ENCODE measurements around the gene DDX47. TPM values are rescaled to one million over a fixed set of nuclear protein-coding genes. Genes with fewer than 3 reads are reported as not detected.
A peak's percentile ranks its signal among the peaks of the same experiment; 100 is the strongest.
"Not testable (repeated sequence)": the region's sequence is repeated elsewhere in the genome, so short reads cannot be mapped to it uniquely, and the experiment has no call there.

Gene DDX47
- total RNA-seq, 1 donor from 2014 or later = 42.0 TPM

- Histone ChIP-seq H3K27ac (no peak overlapping the region), H3K9me3 (no peaks in the 10 kb centered on the region), H3K27me3 (no peaks in the 10 kb centered on the region), H3K36me3 (peaks cover 0 to 3% of the 10 kb centered on the region in 2 donors), H3K4me1 (peaks cover 13% of the 10 kb centered on the region), H3K4me3 (no peak overlapping the region)
- no peak for DNase-seq (ENCODE audit: extremely low spot score in 2 of 2)
- TF ChIP-seq, protein P1, sequence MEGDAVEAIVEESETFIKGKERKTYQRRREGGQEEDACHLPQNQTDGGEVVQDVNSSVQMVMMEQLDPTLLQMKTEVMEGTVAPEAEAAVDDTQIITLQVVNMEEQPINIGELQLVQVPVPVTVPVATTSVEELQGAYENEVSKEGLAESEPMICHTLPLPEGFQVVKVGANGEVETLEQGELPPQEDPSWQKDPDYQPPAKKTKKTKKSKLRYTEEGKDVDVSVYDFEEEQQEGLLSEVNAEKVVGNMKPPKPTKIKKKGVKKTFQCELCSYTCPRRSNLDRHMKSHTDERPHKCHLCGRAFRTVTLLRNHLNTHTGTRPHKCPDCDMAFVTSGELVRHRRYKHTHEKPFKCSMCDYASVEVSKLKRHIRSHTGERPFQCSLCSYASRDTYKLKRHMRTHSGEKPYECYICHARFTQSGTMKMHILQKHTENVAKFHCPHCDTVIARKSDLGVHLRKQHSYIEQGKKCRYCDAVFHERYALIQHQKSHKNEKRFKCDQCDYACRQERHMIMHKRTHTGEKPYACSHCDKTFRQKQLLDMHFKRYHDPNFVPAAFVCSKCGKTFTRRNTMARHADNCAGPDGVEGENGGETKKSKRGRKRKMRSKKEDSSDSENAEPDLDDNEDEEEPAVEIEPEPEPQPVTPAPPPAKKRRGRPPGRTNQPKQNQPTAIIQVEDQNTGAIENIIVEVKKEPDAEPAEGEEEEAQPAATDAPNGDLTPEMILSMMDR (IDR thresholded peaks at IDR 0.05) = no peak
- no peak for TF ChIP-seq POLR2AphosphoS5 (IDR thresholded peaks at IDR 0.05; ENCODE audit: insufficient read depth in 1 of 2, low read depth in 1 of 2)
- no peak for TF ChIP-seq POLR2A (IDR thresholded peaks at IDR 0.05)
- intact Hi-C loops (cut with DNase I) = loop anchor here (10.0 kb wide), 1 partner anchor 138 kb away; no protein-coding TSS in a partner anchor
These were observed 23.4 kb downstream of the DDX47 start for GRCh38 chr12:12836571-12836970.

- intact Hi-C loops (cut with DNase I) = loop anchor here (10.0 kb wide), 1 partner anchor 138 kb away; no protein-coding TSS in a partner anchor
- DNase-seq (ENCODE audit: extremely low spot score in 2 of 2) = no peak
- H3K27ac ChIP-seq = no peak overlapping the region
- TF ChIP-seq POLR2AphosphoS5 (IDR thresholded peaks at IDR 0.05; ENCODE audit: insufficient read depth in 1 of 2, low read depth in 1 of 2) (peak in 1 of 2 donors; percentile 16), POLR2A (IDR thresholded peaks at IDR 0.05) (no peak)
- TF ChIP-seq, protein P1 (IDR thresholded peaks at IDR 0.05) = peak; percentile 4 to 47 (median 23)
- peaks cover 13% of the 10 kb centered on the region for H3K4me1 ChIP-seq
- no peaks in the 10 kb centered on the region for H3K9me3 ChIP-seq
- no peaks in the 10 kb centered on the region for H3K36me3 ChIP-seq
- H3K27me3 ChIP-seq = no peaks in the 10 kb centered on the region
- no peak overlapping the region for H3K4me3 ChIP-seq
These were observed 24.1 kb downstream of the DDX47 start for GRCh38 chr12:12837025-12837812.

DNA sequence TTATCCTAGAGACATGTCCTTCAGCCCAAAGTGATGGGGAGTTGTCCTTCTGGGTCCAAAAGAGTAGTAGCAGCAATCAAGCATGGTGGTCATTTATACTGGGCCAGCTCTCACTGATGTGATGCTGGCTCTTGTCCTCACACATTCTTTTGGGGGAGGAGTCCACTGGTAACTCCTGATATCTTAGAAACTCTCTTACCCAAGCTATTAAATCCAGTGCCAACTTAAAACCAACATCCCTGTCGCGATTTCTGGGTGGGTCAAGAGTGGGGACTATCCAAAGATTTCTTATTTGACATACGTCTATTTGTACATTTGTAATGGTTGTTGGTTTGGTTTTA is 24.6 kb downstream of the DDX47 start:
- Histone ChIP-seq H3K4me1 (peaks cover 13% of the 10 kb centered on the region), H3K27ac (no peak overlapping the region), H3K36me3 (no peaks in the 10 kb centered on the region), H3K27me3 (no peaks in the 10 kb centered on the region), H3K4me3 (no peak overlapping the region), H3K9me3 (no peaks in the 10 kb centered on the region)
- intact Hi-C loops (cut with DNase I) = loop anchor here (10.0 kb wide), 1 partner anchor 137 kb away; no protein-coding TSS in a partner anchor
- TF ChIP-seq, protein P1 (IDR thresholded peaks at IDR 0.05) = no peak
- no peak for TF ChIP-seq POLR2AphosphoS5 (IDR thresholded peaks at IDR 0.05; ENCODE audit: insufficient read depth in 1 of 2, low read depth in 1 of 2)
- TF ChIP-seq POLR2A (IDR thresholded peaks at IDR 0.05) = no peak
- DNase-seq (ENCODE audit: extremely low spot score in 2 of 2) = no peak

DNA sequence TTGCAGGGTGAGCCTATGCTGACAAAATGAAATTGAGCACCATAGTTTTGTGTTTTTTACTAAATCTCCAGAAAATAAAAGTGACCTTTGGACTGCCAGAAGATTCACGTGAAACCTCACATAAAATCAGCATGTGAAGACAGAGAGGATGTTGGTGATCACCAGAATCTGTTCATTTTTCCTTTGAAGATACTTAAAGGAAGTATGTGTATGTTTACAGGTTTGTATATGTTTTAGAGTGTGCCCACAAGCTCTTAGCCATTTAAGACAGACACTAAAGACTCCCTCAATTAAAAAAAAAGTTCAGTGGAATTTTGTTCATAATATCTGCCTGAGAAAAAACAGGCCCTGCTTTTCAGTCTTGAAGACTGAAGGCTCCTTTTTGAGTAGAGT is 25.9 kb downstream of the DDX47 start:
- TF ChIP-seq POLR2A (IDR thresholded peaks at IDR 0.05) (no peak), POLR2AphosphoS5 (IDR thresholded peaks at IDR 0.05; ENCODE audit: insufficient read depth in 1 of 2, low read depth in 1 of 2) (no peak)
- TF ChIP-seq, protein P1 (IDR thresholded peaks at IDR 0.05) = no peak
- Histone ChIP-seq H3K27ac (no peak overlapping the region), H3K36me3 (no peaks in the 10 kb centered on the region), H3K27me3 (no peaks in the 10 kb centered on the region), H3K4me1 (peaks cover 13% of the 10 kb centered on the region), H3K4me3 (no peak overlapping the region), H3K9me3 (no peaks in the 10 kb centered on the region)
- no peak for DNase-seq (ENCODE audit: extremely low spot score in 2 of 2)
- intact Hi-C loops (cut with DNase I) = loop anchor here (10.0 kb wide), 1 partner anchor 136 kb away; no protein-coding TSS in a partner anchor

DNA sequence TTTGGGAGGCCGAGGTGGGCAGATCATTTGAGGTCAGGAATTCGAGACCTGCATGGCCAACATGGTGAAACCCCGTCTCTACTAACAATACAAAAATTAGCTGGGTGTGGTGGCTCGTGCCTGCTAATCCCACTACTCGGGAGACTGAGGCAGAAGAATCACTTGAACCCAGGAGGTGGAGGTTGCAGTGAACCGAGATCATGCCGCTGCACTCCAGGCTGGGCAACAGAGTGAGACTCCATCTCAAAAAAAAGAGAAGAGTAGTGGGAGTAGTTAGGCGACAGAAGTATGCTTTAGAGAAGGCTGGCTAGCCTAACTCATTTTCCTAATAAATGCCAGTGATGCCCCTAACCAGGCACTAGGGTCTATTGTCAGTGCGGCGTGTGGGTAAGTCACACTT is 26.3 kb downstream of the DDX47 start:
- not testable (repeated sequence) for DNase-seq (ENCODE audit: extremely low spot score in 2 of 2)
- intact Hi-C loops (cut with DNase I) = loop anchor here (10.0 kb wide), 1 partner anchor 135 kb away; no protein-coding TSS in a partner anchor

More for the DNA sequence above, 26.3 kb downstream of the DDX47 start:
- H3K9me3 ChIP-seq, H3K27ac ChIP-seq, H3K4me3 ChIP-seq, H3K27me3 ChIP-seq, H3K36me3 ChIP-seq: not testable (repeated sequence)
- peaks cover 13% of the 10 kb centered on the region for H3K4me1 ChIP-seq
